Lower leg skin (tissue), 3 donors: Measurements from ENCODE around the gene IDI2.

Source experiments
- POLR2A ChIP-seq, 2 donors: fragments of 450-650 bp; IDR thresholded peaks; one replicate each; pipeline ENCODE4 v1.6.1; 2016 to 2017; ENCODE audit warnings: antibody characterized with exemption in 2 of 2, mild to moderate bottlenecking in 1 of 2, moderate library complexity in 1 of 2
- TF ChIP-seq, protein P1 (sequence below), 3 donors: fragments of 450-650 bp; IDR thresholded peaks; one replicate each; pipeline ENCODE4 v1.5.1; 2016; ENCODE audit warnings: antibody characterized with exemption in 3 of 3, mild to moderate bottlenecking in 3 of 3, moderate library complexity in 2 of 3

DNA sequence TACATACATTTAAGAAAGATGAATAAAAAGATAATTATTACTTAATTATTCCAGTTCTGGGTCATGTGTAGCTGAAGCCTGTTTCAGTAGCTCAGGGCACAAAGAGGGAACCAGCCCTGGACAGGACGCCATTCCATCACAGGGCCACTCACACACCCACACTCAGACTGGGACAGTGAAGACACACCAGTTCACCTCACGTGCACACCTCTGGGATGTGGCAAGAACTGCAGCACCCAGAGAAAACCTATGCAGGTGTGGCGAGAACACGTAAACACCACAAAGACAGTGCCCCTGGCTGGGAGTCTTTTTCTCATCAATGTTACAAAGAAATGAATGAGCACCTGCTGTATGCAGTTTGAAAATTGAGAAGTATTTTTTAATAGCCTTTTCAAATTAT, 24.9 kb upstream of the IDI2 start:
- TF ChIP-seq, protein P1, sequence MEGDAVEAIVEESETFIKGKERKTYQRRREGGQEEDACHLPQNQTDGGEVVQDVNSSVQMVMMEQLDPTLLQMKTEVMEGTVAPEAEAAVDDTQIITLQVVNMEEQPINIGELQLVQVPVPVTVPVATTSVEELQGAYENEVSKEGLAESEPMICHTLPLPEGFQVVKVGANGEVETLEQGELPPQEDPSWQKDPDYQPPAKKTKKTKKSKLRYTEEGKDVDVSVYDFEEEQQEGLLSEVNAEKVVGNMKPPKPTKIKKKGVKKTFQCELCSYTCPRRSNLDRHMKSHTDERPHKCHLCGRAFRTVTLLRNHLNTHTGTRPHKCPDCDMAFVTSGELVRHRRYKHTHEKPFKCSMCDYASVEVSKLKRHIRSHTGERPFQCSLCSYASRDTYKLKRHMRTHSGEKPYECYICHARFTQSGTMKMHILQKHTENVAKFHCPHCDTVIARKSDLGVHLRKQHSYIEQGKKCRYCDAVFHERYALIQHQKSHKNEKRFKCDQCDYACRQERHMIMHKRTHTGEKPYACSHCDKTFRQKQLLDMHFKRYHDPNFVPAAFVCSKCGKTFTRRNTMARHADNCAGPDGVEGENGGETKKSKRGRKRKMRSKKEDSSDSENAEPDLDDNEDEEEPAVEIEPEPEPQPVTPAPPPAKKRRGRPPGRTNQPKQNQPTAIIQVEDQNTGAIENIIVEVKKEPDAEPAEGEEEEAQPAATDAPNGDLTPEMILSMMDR (IDR thresholded peaks at IDR 0.05) = no peak
- TF ChIP-seq POLR2A (IDR thresholded peaks at IDR 0.05) = no peak
